Activated naive CD8-positive, alpha-beta T cell treated with anti-CD3 and anti-CD28 coated beads for 36 hours (primary cell): ENCODE data around the gene MAP1LC3B. TPM values are rescaled to one million over a fixed set of nuclear protein-coding genes. Genes with fewer than 3 reads are reported as not detected.
A peak's percentile ranks its signal among the peaks of the same experiment; 100 is the strongest.
"Not testable (repeated sequence)": the region's sequence is repeated elsewhere in the genome, so short reads cannot be mapped to it uniquely, and the experiment has no call there.

Experiments used
- DNase-seq: peaks from one replicate; pipeline ENCODE4 v3.0.0; 2021
- H3K27ac Mint-ChIP-seq: one replicate; pipeline ENCODE4 v1.8.0; 2022; ENCODE audit warnings: mild to moderate bottlenecking, moderate library complexity, mixed read lengths
- H3K27me3 Mint-ChIP-seq: one replicate; pipeline ENCODE4 v1.8.0; 2022; ENCODE audit warnings: mild to moderate bottlenecking, mixed read lengths
- H3K36me3 Mint-ChIP-seq: one replicate; pipeline ENCODE4 v1.8.0; 2021; ENCODE audit warnings: mild to moderate bottlenecking, mixed read lengths
- H3K4me1 Mint-ChIP-seq: one replicate; pipeline ENCODE4 v1.8.0; 2021; ENCODE audit warnings: mixed read lengths
- H3K4me3 Mint-ChIP-seq: one replicate; pipeline ENCODE4 v1.8.0; 2022; ENCODE audit warnings: mild to moderate bottlenecking, moderate library complexity, mixed read lengths
- H3K9me3 Mint-ChIP-seq: one replicate; pipeline ENCODE4 v1.8.0; 2022; ENCODE audit warnings: mixed read lengths
- total RNA-seq, 2 experiments: library from RNA; stranded (reverse); gene quantifications; one replicate each; pipeline ENCODE4 v1.2.3, GENCODE V29; 2021

The MAP1LC3B gene
- total RNA-seq, 2 experiments from 2014 or later = 55.6 to 57.0 TPM

- peak overlapping the region; percentile 74 for H3K27ac Mint-ChIP-seq
- H3K36me3 Mint-ChIP-seq = peaks cover 12% of the 10 kb centered on the region
- peaks cover 56% of the 10 kb centered on the region for H3K4me1 Mint-ChIP-seq
- H3K9me3 Mint-ChIP-seq = no peaks in the 10 kb centered on the region
- H3K27me3 Mint-ChIP-seq = no peaks in the 10 kb centered on the region
- DNase-seq = no peak
- H3K4me3 Mint-ChIP-seq = no peak overlapping the region
These were observed 23.9 kb upstream of the MAP1LC3B start for GRCh38 chr16:87368029-87368770.

- Mint-ChIP-seq H3K4me1 (peaks cover 56% of the 10 kb centered on the region), H3K27ac (peak overlapping the region; percentile 6), H3K9me3 (no peaks in the 10 kb centered on the region)
These were observed 22.9 kb upstream of the MAP1LC3B start for GRCh38 chr16:87369117-87369765.

GRCh38 chr16:87369796-87370719 lies 22.1 kb upstream of the MAP1LC3B start:
- Mint-ChIP-seq H3K27me3 (no peaks in the 10 kb centered on the region), H3K4me3 (no peak overlapping the region), H3K9me3 (no peaks in the 10 kb centered on the region), H3K4me1 (peaks cover 52% of the 10 kb centered on the region), H3K27ac (no peak overlapping the region), H3K36me3 (peaks cover 13% of the 10 kb centered on the region)
- DNase-seq = no peak

More at GRCh38 chr16:87369117-87369765, 22.9 kb upstream of the MAP1LC3B start:
- Mint-ChIP-seq H3K4me3 (no peak overlapping the region), H3K36me3 (peaks cover 13% of the 10 kb centered on the region), H3K27me3 (no peaks in the 10 kb centered on the region)
- no peak for DNase-seq

- H3K4me1 Mint-ChIP-seq = peaks cover 56% of the 10 kb centered on the region
- H3K27ac Mint-ChIP-seq = no peak overlapping the region
- peak; percentile 15 for DNase-seq
- H3K36me3 Mint-ChIP-seq = peaks cover 15% of the 10 kb centered on the region
- H3K4me3 Mint-ChIP-seq = no peak overlapping the region
- H3K9me3 Mint-ChIP-seq = no peaks in the 10 kb centered on the region
- no peaks in the 10 kb centered on the region for H3K27me3 Mint-ChIP-seq
These were observed 20.8 kb upstream of the MAP1LC3B start for GRCh38 chr16:87371261-87371866.

GRCh38 chr16:87372305-87372704 lies 19.8 kb upstream of the MAP1LC3B start:
- Mint-ChIP-seq H3K27me3 (no peaks in the 10 kb centered on the region), H3K4me1 (peaks cover 60% of the 10 kb centered on the region), H3K27ac (no peak overlapping the region), H3K36me3 (peaks cover 10% of the 10 kb centered on the region), H3K9me3 (no peaks in the 10 kb centered on the region), H3K4me3 (no peak overlapping the region)
- no peak for DNase-seq

GRCh38 chr16:87374313-87374712 lies 17.8 kb upstream of the MAP1LC3B start:
- Mint-ChIP-seq H3K4me1 (peaks cover 44% of the 10 kb centered on the region), H3K27ac (no peak overlapping the region), H3K36me3 (peaks cover 15% of the 10 kb centered on the region), H3K4me3 (no peak overlapping the region), H3K27me3 (no peaks in the 10 kb centered on the region), H3K9me3 (no peaks in the 10 kb centered on the region)
- DNase-seq = no peak

GRCh38 chr16:87375426-87376135 lies 16.6 kb upstream of the MAP1LC3B start:
- H3K4me3 Mint-ChIP-seq = no peak overlapping the region
- no peaks in the 10 kb centered on the region for H3K27me3 Mint-ChIP-seq
- DNase-seq = no peak
- H3K9me3 Mint-ChIP-seq = no peaks in the 10 kb centered on the region
- H3K27ac Mint-ChIP-seq = peak overlapping the region; percentile 35
- H3K36me3 Mint-ChIP-seq = peaks cover 21% of the 10 kb centered on the region
- peaks cover 48% of the 10 kb centered on the region for H3K4me1 Mint-ChIP-seq

GRCh38 chr16:87376660-87377059 lies 15.5 kb upstream of the MAP1LC3B start:
- H3K27ac Mint-ChIP-seq = no peak overlapping the region
- no peak for DNase-seq
- H3K9me3 Mint-ChIP-seq = no peaks in the 10 kb centered on the region
- H3K36me3 Mint-ChIP-seq = peaks cover 27% of the 10 kb centered on the region
- H3K4me1 Mint-ChIP-seq = peaks cover 52% of the 10 kb centered on the region
- H3K27me3 Mint-ChIP-seq = no peaks in the 10 kb centered on the region
- no peak overlapping the region for H3K4me3 Mint-ChIP-seq

GRCh38 chr16:87379312-87379752 lies 12.8 kb upstream of the MAP1LC3B start:
- H3K9me3 Mint-ChIP-seq, H3K27me3 Mint-ChIP-seq, H3K4me3 Mint-ChIP-seq, DNase-seq, H3K27ac Mint-ChIP-seq: not testable (repeated sequence)
- Mint-ChIP-seq H3K36me3 (peaks cover 25% of the 10 kb centered on the region), H3K4me1 (peaks cover 50% of the 10 kb centered on the region)

- no peak for DNase-seq
- Mint-ChIP-seq H3K27ac (peak overlapping the region; percentile 93), H3K4me3 (peak overlapping the region; percentile 92), H3K36me3 (peaks cover 25% of the 10 kb centered on the region), H3K9me3 (peaks cover 2% of the 10 kb centered on the region), H3K4me1 (peaks cover 53% of the 10 kb centered on the region), H3K27me3 (peaks cover 4% of the 10 kb centered on the region)
These were observed 11.7 kb upstream of the MAP1LC3B start for GRCh38 chr16:87380403-87380802.

- DNase-seq = no peak
These were observed 11.3 kb upstream of the MAP1LC3B start for GRCh38 chr16:87380881-87381280.

GRCh38 chr16:87382023-87382785 lies 9.9 kb upstream of the MAP1LC3B start:
- peaks cover 41% of the 10 kb centered on the region for H3K4me1 Mint-ChIP-seq
- H3K27ac Mint-ChIP-seq = peak overlapping the region; percentile 92
- H3K27me3 Mint-ChIP-seq = peaks cover 4% of the 10 kb centered on the region
- DNase-seq = no peak
- H3K9me3 Mint-ChIP-seq = peaks cover 2% of the 10 kb centered on the region
- peak overlapping the region; percentile 92 for H3K4me3 Mint-ChIP-seq
- peaks cover 23% of the 10 kb centered on the region for H3K36me3 Mint-ChIP-seq

More at GRCh38 chr16:87380881-87381280, 11.3 kb upstream of the MAP1LC3B start:
- Mint-ChIP-seq H3K36me3 (peaks cover 25% of the 10 kb centered on the region), H3K4me3 (peak overlapping the region; percentile 92), H3K4me1 (peaks cover 50% of the 10 kb centered on the region), H3K27ac (peak overlapping the region; percentile 93), H3K27me3 (peaks cover 4% of the 10 kb centered on the region), H3K9me3 (peaks cover 2% of the 10 kb centered on the region)

GRCh38 chr16:87383505-87384161 lies 8.5 kb upstream of the MAP1LC3B start, which contains the start of gene FBXO31:
Gene FBXO31, minus strand, starts transcription at chr16:87383776. Its CDS starts 32 bp downstream, at chr16:87383744.
- peaks cover 53% of the 10 kb centered on the region for H3K4me1 Mint-ChIP-seq
- peaks cover 2% of the 10 kb centered on the region for H3K9me3 Mint-ChIP-seq
- DNase-seq = peak; percentile 94
- peaks cover 19% of the 10 kb centered on the region for H3K36me3 Mint-ChIP-seq
- H3K27me3 Mint-ChIP-seq = peaks cover 4% of the 10 kb centered on the region
- H3K4me3 Mint-ChIP-seq = peak within 1 kb of the TSS; percentile 92
- peak within 1 kb of the TSS; percentile 96 for H3K27ac Mint-ChIP-seq
